ENCODE measurements around the gene EFEMP1.

GRCh38 chr2:55871637-55872036 lies 51.9 kb downstream of the EFEMP1 start:
- TF ChIP-seq POLR2A (IDR thresholded peaks at IDR 0.05) (no peak), CTCF (IDR thresholded peaks at IDR 0.05) (no peak)

Measured in heart left ventricle (tissue), 13 donors.